WTC11 (cell line): ENCODE measurements around the gene CXCR5. TPM values are rescaled to one million over a fixed set of nuclear protein-coding genes. Genes with fewer than 3 reads are reported as not detected.

Experiments
- ATAC-seq: fragments of 200-7000 bp; cut with Tn5 transposase; 2 replicates; pipeline ENCODE4 v1.10.0; 2021; ENCODE audit warnings: mild to moderate bottlenecking, moderate library complexity
- CTCF ChIA-PET: fragments of 300-600 bp; sonication (Branson Sonifier 250); formaldehyde crosslinking; loops from one replicate; lab custom pipeline; 2021; ENCODE audit warnings: antibody characterized with exemption; lab: Charles Lee
- POLR2A ChIA-PET: fragments of 350-600 bp; sonication (Branson Sonifier 250); formaldehyde crosslinking; loops from one replicate; lab custom pipeline; 2021; ENCODE audit warnings: antibody characterized with exemption; lab: Charles Lee
- DNase-seq: peaks from one replicate; pipeline ENCODE4 v3.0.0; 2021; ENCODE audit warnings: low spot score
- H3K27ac Mint-ChIP-seq: 2 replicates; pipeline ENCODE4 v1.8.0; 2021; ENCODE audit warnings: mixed read lengths
- H3K27me3 Mint-ChIP-seq: 2 replicates; pipeline ENCODE4 v1.8.0; 2021; ENCODE audit warnings: low read depth, mild to moderate bottlenecking, moderate library complexity, mixed read lengths
- H3K36me3 Mint-ChIP-seq: 2 replicates; pipeline ENCODE4 v1.8.0; 2021; ENCODE audit warnings: mixed read lengths
- H3K4me1 Mint-ChIP-seq: 2 replicates; pipeline ENCODE4 v1.8.0; 2022; ENCODE audit warnings: mixed read lengths
- H3K4me3 Mint-ChIP-seq: 2 replicates; pipeline ENCODE4 v1.8.0; 2021; ENCODE audit warnings: mild to moderate bottlenecking, moderate library complexity, mixed read lengths
- H3K9me3 Mint-ChIP-seq: 2 replicates; pipeline ENCODE4 v1.8.0; 2021; ENCODE audit warnings: mixed read lengths
- CBFB ChIP-seq: sonication (generic); formaldehyde crosslinking; IDR thresholded peaks from 2 replicates; pipeline ENCODE4 v1.8.1; 2022; ENCODE audit warnings: mild to moderate bottlenecking, low read depth, missing genetic modification reagents
- E2F4 ChIP-seq: sonication (generic); formaldehyde crosslinking; IDR thresholded peaks from 2 replicates; pipeline ENCODE4 v1.8.1; 2022; ENCODE audit warnings: low read depth, mild to moderate bottlenecking, moderate library complexity, missing genetic modification reagents, borderline replicate concordance
- EMX1 ChIP-seq: fragments of 250-450 bp; sonication (Bioruptor Pico); IDR thresholded peaks from 2 replicates; pipeline ENCODE4 v1.8.0; 2021; ENCODE audit warnings: mild to moderate bottlenecking
- FOXJ3 ChIP-seq: sonication (generic); formaldehyde crosslinking; IDR thresholded peaks from 2 replicates; pipeline ENCODE4 v1.9.0; 2021; ENCODE audit warnings: missing genetic modification reagents, mild to moderate bottlenecking, borderline replicate concordance
- FOXP4 ChIP-seq: sonication (generic); formaldehyde crosslinking; IDR thresholded peaks from 2 replicates; pipeline ENCODE4 v1.8.0; 2022; ENCODE audit warnings: mild to moderate bottlenecking, missing genetic modification reagents
- IRF2 ChIP-seq: sonication (generic); formaldehyde crosslinking; IDR thresholded peaks from 2 replicates; pipeline ENCODE4 v1.8.0; 2022; ENCODE audit warnings: low read depth, missing genetic modification reagents, borderline replicate concordance
- JAZF1 ChIP-seq: fragments of 250-450 bp; sonication (Bioruptor Pico); IDR thresholded peaks from 2 replicates; pipeline ENCODE4 v1.9.0; 2021; ENCODE audit warnings: moderate library complexity, mild to moderate bottlenecking, inconsistent platforms
- MLX ChIP-seq: sonication (generic); formaldehyde crosslinking; IDR thresholded peaks from 2 replicates; pipeline ENCODE4 v1.8.1; 2023; ENCODE audit warnings: mild to moderate bottlenecking, missing genetic modification reagents, moderate library complexity
- MXD4 ChIP-seq: fragments of 250-450 bp; sonication (Bioruptor Pico); IDR thresholded peaks from 2 replicates; pipeline ENCODE4 v1.8.0; 2021; ENCODE audit warnings: mild to moderate bottlenecking, moderate library complexity, borderline replicate concordance
- MYBL2 ChIP-seq: sonication (generic); formaldehyde crosslinking; IDR thresholded peaks from 2 replicates; pipeline ENCODE4 v1.8.1; 2023; ENCODE audit warnings: mild to moderate bottlenecking, moderate library complexity, missing genetic modification reagents
- NFATC4 ChIP-seq: fragments of 250-450 bp; sonication (Bioruptor Pico); IDR thresholded peaks from 2 replicates; pipeline ENCODE4 v1.9.0; 2021; ENCODE audit warnings: mild to moderate bottlenecking
- NR1H2 ChIP-seq: sonication (generic); formaldehyde crosslinking; IDR thresholded peaks from 2 replicates; pipeline ENCODE4 v1.9.0; 2021; ENCODE audit warnings: mild to moderate bottlenecking, moderate library complexity, missing genetic modification reagents
- NR3C1 ChIP-seq: sonication (generic); formaldehyde crosslinking; conservative IDR thresholded peaks from 2 replicates; pipeline ENCODE4 v1.8.1; 2023; ENCODE audit warnings: low read depth, mild to moderate bottlenecking, missing genetic modification reagents
- PRRX2 ChIP-seq: fragments of 250-450 bp; sonication (Bioruptor Pico); IDR thresholded peaks from 2 replicates; pipeline ENCODE4 v1.8.0; 2021; ENCODE audit warnings: mild to moderate bottlenecking
- RORB ChIP-seq: fragments of 250-450 bp; sonication (Bioruptor Pico); IDR thresholded peaks from 2 replicates; pipeline ENCODE4 v1.9.0; 2021; ENCODE audit warnings: mild to moderate bottlenecking
- SMAD4 ChIP-seq: sonication (generic); formaldehyde crosslinking; IDR thresholded peaks from 2 replicates; pipeline ENCODE4 v1.8.0; 2022; ENCODE audit warnings: mild to moderate bottlenecking, missing genetic modification reagents
- TP53 ChIP-seq: sonication (generic); formaldehyde crosslinking; IDR thresholded peaks from 2 replicates; pipeline ENCODE4 v1.8.1; 2023; ENCODE audit warnings: mild to moderate bottlenecking, missing genetic modification reagents
- USF2 ChIP-seq: sonication (generic); formaldehyde crosslinking; IDR thresholded peaks from 2 replicates; pipeline ENCODE4 v1.8.1; 2023; ENCODE audit warnings: mild to moderate bottlenecking, missing genetic modification reagents, moderate library complexity
- ZBTB21 ChIP-seq: sonication (generic); formaldehyde crosslinking; IDR thresholded peaks from 2 replicates; pipeline ENCODE4 v1.8.1; 2023; ENCODE audit warnings: mild to moderate bottlenecking, missing genetic modification reagents, borderline replicate concordance
- ZNF232 ChIP-seq: sonication (generic); formaldehyde crosslinking; IDR thresholded peaks from 2 replicates; pipeline ENCODE4 v1.8.0; 2022; ENCODE audit warnings: mild to moderate bottlenecking, missing genetic modification reagents
- ZNF263 ChIP-seq: sonication (generic); formaldehyde crosslinking; IDR thresholded peaks from 2 replicates; pipeline ENCODE4 v1.8.1; 2022; ENCODE audit warnings: low read depth, mild to moderate bottlenecking, moderate library complexity, missing genetic modification reagents
- ZNF416 ChIP-seq: fragments of 250-450 bp; sonication (Bioruptor Pico); IDR thresholded peaks from 2 replicates; pipeline ENCODE4 v1.9.0; 2021; ENCODE audit warnings: mild to moderate bottlenecking, inconsistent platforms
- ZNF423 ChIP-seq: fragments of 250-450 bp; sonication (Bioruptor Pico); IDR thresholded peaks from 2 replicates; pipeline ENCODE4 v2.1.2; 2022; ENCODE audit warnings: mild to moderate bottlenecking, moderate library complexity
- ZNF512 ChIP-seq: sonication (generic); formaldehyde crosslinking; IDR thresholded peaks from 2 replicates; pipeline ENCODE4 v1.8.1; 2022; ENCODE audit warnings: missing genetic modification reagents, borderline replicate concordance
- ZSCAN18 ChIP-seq: fragments of 250-450 bp; sonication (Bioruptor Pico); IDR thresholded peaks from 2 replicates; pipeline ENCODE4 v2.1.2; 2022; ENCODE audit warnings: mild to moderate bottlenecking, moderate library complexity
- total RNA-seq: library from RNA; stranded (reverse); gene quantifications from 3 replicates; pipeline ENCODE4 v1.2.3, GENCODE V29; 2021

The CXCR5 gene
- total RNA-seq, 1 experiment from 2014 or later = 0.07 TPM

- TF ChIP-seq MLX (no peak), NR1H2 (CRISPR knock-in tag) (no peak), ZSCAN18 (CRISPR knock-in tag) (no peak)
These were observed 44.7 kb upstream of the CXCR5 start (continued) for GRCh38 chr11:118838905-118839553.

- H3K27ac Mint-ChIP-seq = 0 out of 2 replicates have a peak overlapping the region, but pooled peaks have one; percentile 25
- ChIA-PET CTCF (no interaction called here), POLR2A (no interaction called here)
- ATAC-seq = no peak
- TF ChIP-seq NR3C1 (CRISPR knock-in tag) = no peak
- TF ChIP-seq MXD4 (CRISPR knock-in tag) = no peak
- no peak for TF ChIP-seq ZNF512 (CRISPR knock-in tag)
- TF ChIP-seq ZNF263 (CRISPR knock-in tag) = no peak
- TF ChIP-seq EMX1 = no peak
- TF ChIP-seq ZBTB21 (CRISPR knock-in tag) = no peak
- no peak for TF ChIP-seq FOXJ3 (CRISPR knock-in tag)
- peaks cover 9% of the 10 kb centered on the region for H3K4me1 Mint-ChIP-seq
- no peak overlapping the region for H3K4me3 Mint-ChIP-seq
- H3K9me3 Mint-ChIP-seq = no peaks in the 10 kb centered on the region
- no peaks in the 10 kb centered on the region for H3K36me3 Mint-ChIP-seq
- H3K27me3 Mint-ChIP-seq = peaks cover 3% of the 10 kb centered on the region; the same call in 1 of the 2 replicates
- no peak for DNase-seq
These were observed 42.0 kb upstream of the CXCR5 start for GRCh38 chr11:118841469-118842242.

- POLR2A ChIA-PET = no interaction called here
- Mint-ChIP-seq H3K9me3 (no peaks in the 10 kb centered on the region), H3K27ac (no peak overlapping the region), H3K4me1 (peaks cover 10% of the 10 kb centered on the region), H3K4me3 (no peak overlapping the region), H3K27me3 (peaks cover 5% of the 10 kb centered on the region), H3K36me3 (no peaks in the 10 kb centered on the region)
- CTCF ChIA-PET = no interaction called here
- DNase-seq = no peak
- no peak for ATAC-seq
- TF ChIP-seq TP53 (CRISPR knock-in tag) (no peak), CBFB (CRISPR knock-in tag) (no peak), FOXP4 (CRISPR knock-in tag) (no peak), SMAD4 (CRISPR knock-in tag) (no peak), E2F4 (CRISPR knock-in tag) (no peak), ZNF416 (CRISPR knock-in tag) (no peak), ZNF423 (CRISPR knock-in tag) (no peak), MLX (no peak), EMX1 (no peak), IRF2 (no peak), JAZF1 (CRISPR knock-in tag) (no peak), NFATC4 (CRISPR knock-in tag) (no peak), ZNF232 (CRISPR knock-in tag) (no peak), PRRX2 (no peak), RORB (CRISPR knock-in tag) (no peak), USF2 (CRISPR knock-in tag) (no peak), MYBL2 (CRISPR knock-in tag) (no peak)
These were observed 41.3 kb upstream of the CXCR5 start for GRCh38 chr11:118842369-118842768.
